Activated CD4-positive, alpha-beta T cell treated with anti-CD3 and anti-CD28 coated beads for 1 hour (primary cell): ENCODE measurements around the gene AMACR.
"Not testable (repeated sequence)": the region's sequence is repeated elsewhere in the genome, so short reads cannot be mapped to it uniquely, and the experiment has no call there.

ENCODE experiments used
- DNase-seq: peaks from one replicate; pipeline ENCODE4 v3.0.0-alpha.2; 2020

The AMACR gene

DNA sequence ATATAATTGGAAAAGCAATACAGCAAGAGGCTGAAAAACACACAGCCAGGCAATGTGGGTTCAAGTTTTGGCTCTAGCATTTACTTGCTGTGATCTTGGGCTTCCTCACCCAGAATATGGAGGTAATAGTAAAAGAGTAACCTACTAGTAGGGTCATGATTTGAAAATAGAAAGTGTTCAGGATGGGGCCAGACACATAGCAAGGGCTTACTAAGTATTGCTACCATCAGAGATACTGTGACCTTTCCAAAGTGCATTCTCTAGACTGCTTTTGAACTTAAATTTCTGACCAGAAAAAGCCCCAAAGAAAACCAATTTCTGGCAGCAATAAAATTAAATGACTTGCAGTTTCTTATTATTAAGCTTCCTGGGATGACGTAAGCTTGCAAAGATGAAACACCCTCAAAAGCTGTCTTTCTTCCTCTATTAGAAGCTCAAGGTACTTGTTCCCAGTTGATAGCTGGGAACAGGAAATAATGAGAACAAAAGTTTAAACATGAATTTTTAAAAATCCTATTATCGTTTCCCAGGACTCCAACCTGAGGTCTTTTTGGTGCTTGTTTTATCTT lies 43.6 kb downstream of the AMACR start:
- DNase-seq = no peak

- DNase-seq = no peak
Observed at GRCh38 chr5:33958176-33958575, 49.7 kb downstream of the AMACR start.

GRCh38 chr5:33957577-33958150 lies 50.2 kb downstream of the AMACR start:
- no peak for DNase-seq

DNA sequence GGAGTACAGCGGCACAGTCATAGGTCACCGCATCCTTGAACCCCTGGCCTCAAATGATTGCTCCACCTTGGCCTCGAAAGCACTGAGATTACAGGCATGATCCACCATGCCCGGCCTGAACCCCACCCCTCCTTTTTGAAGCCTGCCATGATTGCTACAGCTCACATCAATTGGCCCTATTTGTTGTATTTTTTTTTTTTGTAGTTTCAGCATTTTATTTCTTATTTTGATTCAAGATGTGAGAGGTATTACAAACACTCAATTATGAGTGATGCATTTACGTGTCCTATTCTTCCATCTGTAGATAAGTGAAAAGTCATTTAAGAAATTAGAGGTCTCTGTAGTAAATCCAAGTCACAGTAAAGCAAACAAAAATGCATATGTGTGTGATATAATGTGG lies 55.7 kb downstream of the AMACR start:
- DNase-seq = not testable (repeated sequence)

DNA sequence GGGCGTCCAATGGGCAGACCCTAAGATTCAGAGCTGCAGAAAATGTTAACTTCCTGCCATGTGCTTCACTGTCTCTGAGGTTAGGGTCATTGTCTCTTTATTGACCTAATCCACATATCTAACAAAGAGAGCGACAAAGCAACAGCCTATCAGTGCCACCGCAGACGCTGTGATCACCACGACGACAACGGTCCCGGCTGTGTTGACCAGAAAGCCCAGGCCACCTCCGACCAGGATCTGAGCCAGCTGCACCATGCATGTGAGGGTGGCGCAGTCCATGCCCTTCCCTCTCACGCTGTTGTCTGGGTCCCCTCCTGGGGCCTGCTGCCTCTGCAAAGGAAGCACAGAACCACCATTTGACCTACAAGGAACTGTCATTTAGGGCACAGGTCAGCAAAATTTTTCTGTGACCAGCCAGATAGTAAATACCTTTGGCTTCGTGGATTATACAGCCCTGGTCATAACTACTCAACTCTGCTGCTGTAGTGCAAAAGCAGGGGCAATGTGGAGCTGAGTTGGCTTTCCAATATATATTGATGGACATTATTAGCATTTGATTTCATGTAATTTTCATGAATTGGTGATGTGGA lies 63.2 kb downstream of the AMACR start:
- DNase-seq = no peak

- no peak for DNase-seq
Observed at GRCh38 chr5:33941090-33941489, 66.8 kb downstream of the AMACR start.

GRCh38 chr5:33939556-33940262 lies 68.1 kb downstream of the AMACR start:
- no peak for DNase-seq

DNA sequence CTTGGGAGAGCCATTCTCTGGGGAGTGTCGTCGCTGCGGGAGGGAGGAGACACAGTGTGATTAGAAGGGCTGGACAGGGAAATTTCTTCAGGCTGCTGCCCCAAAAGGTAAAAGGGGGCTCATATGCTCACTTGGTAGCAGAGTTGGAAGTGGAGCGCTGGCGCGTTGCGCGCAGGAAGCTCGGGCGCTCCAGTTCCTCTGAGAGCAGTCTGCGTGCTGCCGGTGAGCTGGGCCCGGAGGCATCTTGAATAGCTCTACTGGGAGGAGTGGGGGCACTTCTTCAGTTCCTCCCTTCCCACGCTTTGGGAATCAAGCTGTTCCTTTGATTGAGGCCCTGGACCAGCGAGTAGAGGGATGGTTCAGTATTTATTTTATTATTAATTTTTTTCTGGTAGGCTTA lies 69.0 kb downstream of the AMACR start:
- no peak for DNase-seq

GRCh38 chr5:33938507-33938796 lies 69.4 kb downstream of the AMACR start:
- DNase-seq = no peak

DNA sequence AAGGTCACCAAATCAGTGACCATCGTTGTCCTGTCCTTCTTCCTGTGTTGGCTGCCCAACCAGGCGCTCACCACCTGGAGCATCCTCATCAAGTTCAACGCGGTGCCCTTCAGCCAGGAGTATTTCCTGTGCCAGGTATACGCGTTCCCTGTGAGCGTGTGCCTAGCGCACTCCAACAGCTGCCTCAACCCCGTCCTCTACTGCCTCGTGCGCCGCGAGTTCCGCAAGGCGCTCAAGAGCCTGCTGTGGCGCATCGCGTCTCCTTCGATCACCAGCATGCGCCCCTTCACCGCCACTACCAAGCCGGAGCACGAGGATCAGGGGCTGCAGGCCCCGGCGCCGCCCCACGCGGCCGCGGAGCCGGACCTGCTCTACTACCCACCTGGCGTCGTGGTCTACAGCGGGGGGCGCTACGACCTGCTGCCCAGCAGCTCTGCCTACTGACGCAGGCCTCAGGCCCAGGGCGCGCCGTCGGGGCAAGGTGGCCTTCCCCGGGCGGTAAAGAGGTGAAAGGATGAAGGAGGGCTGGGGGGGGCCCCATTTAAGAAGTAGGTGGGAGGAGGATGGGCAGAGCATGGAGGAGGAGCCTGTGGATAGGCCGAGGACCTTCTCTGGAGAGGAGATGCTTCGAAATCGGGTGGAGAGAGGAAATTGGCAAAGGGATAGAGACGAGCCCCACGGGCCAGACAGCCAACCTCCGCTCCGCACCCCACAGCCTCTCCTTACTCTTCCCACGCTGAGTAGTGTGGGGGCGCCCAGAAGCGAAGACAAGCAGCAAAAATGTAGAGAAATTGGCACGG lies 69.9 kb downstream of the AMACR start:
- no peak for DNase-seq

DNA sequence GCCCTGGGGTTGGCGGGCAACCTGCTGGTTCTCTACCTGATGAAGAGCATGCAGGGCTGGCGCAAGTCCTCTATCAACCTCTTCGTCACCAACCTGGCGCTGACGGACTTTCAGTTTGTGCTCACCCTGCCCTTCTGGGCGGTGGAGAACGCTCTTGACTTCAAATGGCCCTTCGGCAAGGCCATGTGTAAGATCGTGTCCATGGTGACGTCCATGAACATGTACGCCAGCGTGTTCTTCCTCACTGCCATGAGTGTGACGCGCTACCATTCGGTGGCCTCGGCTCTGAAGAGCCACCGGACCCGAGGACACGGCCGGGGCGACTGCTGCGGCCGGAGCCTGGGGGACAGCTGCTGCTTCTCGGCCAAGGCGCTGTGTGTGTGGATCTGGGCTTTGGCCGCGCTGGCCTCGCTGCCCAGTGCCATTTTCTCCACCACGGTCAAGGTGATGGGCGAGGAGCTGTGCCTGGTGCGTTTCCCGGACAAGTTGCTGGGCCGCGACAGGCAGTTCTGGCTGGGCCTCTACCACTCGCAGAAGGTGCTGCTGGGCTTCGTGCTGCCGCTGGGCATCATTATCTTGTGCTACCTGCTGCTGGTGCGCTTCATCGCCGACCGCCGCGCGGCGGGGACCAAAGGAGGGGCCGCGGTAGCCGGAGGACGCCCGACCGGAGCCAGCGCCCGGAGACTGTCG lies 70.7 kb downstream of the AMACR start:
- no peak for DNase-seq

- no peak for DNase-seq
Observed at GRCh38 chr5:33936381-33937016, 71.4 kb downstream of the AMACR start, which contains the start of gene RXFP3. TSS of gene RXFP3 (plus strand) at chr5:33936386. CDS start at chr5:33936741, 355 bp downstream.
